Natural killer cell (primary cell): ENCODE measurements around the gene MYO7B. TPM values are rescaled to one million over a fixed set of nuclear protein-coding genes. Genes with fewer than 3 reads are reported as not detected.

Experiments used
- ATAC-seq, 3 donors: fragments of 150-1000 bp in 2 of 3; fragments of 200-7000 bp in 1 of 3; cut with Tn5 transposase; 1 replicate in 1 of 3; 2 replicates in 2 of 3; pipeline ENCODE4 v1.10.0; 2021; ENCODE audit warnings: mild to moderate bottlenecking in 2 of 3, moderate library complexity in 2 of 3
- DNase-seq, 2 donors: peaks; one replicate each; pipeline versions ENCODE4 v3.0.0 to v3.0.0-alpha.2; 2013 to 2021; ENCODE audit warnings: mixed read lengths in 1 of 2
- H3K27ac ChIP-seq: one replicate; pipeline ENCODE4 v1.5.1; 2013; ENCODE audit warnings: mild to moderate bottlenecking, low read length
- H3K27me3 ChIP-seq: one replicate; pipeline ENCODE4 v1.6.1; 2013; ENCODE audit warnings: low read length; ENCODE audit not compliant: control insufficient read depth, insufficient read depth
- H3K36me3 ChIP-seq: one replicate; pipeline ENCODE4 v1.6.1; 2013; ENCODE audit warnings: low read length; ENCODE audit not compliant: control insufficient read depth, insufficient read depth
- H3K4me1 ChIP-seq: one replicate; pipeline ENCODE4 v1.6.1; 2013; ENCODE audit warnings: low read length; ENCODE audit not compliant: control insufficient read depth, insufficient read depth
- H3K4me3 ChIP-seq: one replicate; pipeline ENCODE4 v1.5.1; 2013; ENCODE audit warnings: low read length
- H3K9me3 ChIP-seq: one replicate; pipeline ENCODE4 v1.6.1; 2013; ENCODE audit warnings: low read length; ENCODE audit not compliant: control insufficient read depth, insufficient read depth
- H3K27ac Mint-ChIP-seq, 2 donors: one replicate each; pipeline ENCODE4 v1.8.0; 2022; ENCODE audit warnings: mild to moderate bottlenecking in 2 of 2, mixed read lengths in 2 of 2, moderate library complexity in 1 of 2
- H3K27me3 Mint-ChIP-seq, 2 donors: one replicate each; pipeline ENCODE4 v1.8.0; 2022; ENCODE audit warnings: low read depth in 2 of 2, mixed read lengths in 2 of 2
- H3K36me3 Mint-ChIP-seq: one replicate; pipeline ENCODE4 v1.8.0; 2022; ENCODE audit warnings: mixed read lengths
- H3K4me1 Mint-ChIP-seq, 2 donors: one replicate each; pipeline ENCODE4 v1.8.0; 2022; ENCODE audit warnings: mixed read lengths in 2 of 2
- H3K4me3 Mint-ChIP-seq: one replicate; pipeline ENCODE4 v1.8.0; 2022; ENCODE audit warnings: mild to moderate bottlenecking, moderate library complexity, mixed read lengths
- H3K9me3 Mint-ChIP-seq, 2 donors: one replicate each; pipeline ENCODE4 v1.8.0; 2022; ENCODE audit warnings: mixed read lengths in 2 of 2
- CTCF ChIP-seq: fragments of 200-600 bp; IDR thresholded peaks from one replicate; pipeline ENCODE4 v1.8.0; 2022; ENCODE audit warnings: antibody characterized with exemption
- WGBS: methylation state at CpG from one replicate; pipeline ENCODE4 v1.1.7; 2013; ENCODE audit warnings: missing lambda C conversion rate; ENCODE audit not compliant: insufficient coverage; 5-methylcytosine and 5-hydroxymethylcytosine counted together
- intact Hi-C: fragments of 100-400 bp; cut with micrococcal nuclease; formaldehyde crosslinking; loops from one replicate; pipeline ENCODE4 v1.14.2; 2022
- total RNA-seq, 4 donors: library from RNA; stranded (reverse); fragments of 120-200 nt in 1 of 4; gene quantifications; one replicate each; pipeline versions ENCODE4 v1.2.3 to v1.2.4, GENCODE V29; 2013 to 2022

Gene MYO7B
- total RNA-seq, 3 donors from 2014 or later (not counting 1 experiment from before 2014, with no cell fraction given): 0.14 to 0.45 (median 0.25) TPM

DNA sequence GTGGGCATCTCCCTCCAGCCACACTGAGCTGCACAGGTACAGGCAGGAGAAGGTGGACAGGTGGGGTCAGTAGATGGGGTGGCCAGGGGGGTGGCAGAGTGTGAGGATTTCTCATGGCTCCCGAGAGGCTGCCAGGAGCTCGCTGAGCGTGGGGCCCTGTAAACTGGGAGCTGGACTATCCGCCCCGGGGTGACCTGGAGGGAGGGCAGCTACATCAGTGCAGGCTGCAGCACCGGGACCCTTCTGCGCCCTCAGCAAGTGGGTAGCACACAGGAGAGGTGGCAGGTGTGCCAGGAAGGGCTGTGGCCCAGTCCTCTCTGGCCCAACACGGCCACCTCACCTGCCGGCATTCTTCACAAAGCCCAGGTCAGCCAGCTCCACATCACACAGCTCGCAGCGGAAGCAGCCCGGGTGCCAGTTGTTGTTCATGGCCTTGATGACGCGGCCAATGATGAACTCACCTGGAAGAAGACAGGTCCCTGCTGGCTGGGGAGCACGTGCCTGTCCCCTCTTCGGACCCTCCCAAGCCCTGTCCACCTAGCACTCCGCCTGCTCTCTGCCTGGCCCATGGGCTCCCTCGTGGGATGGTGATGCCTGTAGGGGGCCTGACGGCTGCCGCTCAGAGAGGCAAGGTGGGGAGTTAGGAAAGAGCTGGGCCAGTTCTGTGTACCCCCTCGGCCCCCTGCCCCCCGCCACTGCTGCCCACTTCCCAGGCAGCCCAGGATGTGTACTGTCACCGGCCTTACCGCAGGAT is 118.8 kb downstream of the MYO7B start:
- Mint-ChIP-seq H3K4me3 (no peak overlapping the region), H3K27ac (no peak overlapping the region), H3K36me3 (no peaks in the 10 kb centered on the region), H3K9me3 (no peaks in the 10 kb centered on the region), H3K4me1 (no peaks in the 10 kb centered on the region), H3K27me3 (peaks cover 0 to 4% of the 10 kb centered on the region in 2 donors)
- Histone ChIP-seq H3K36me3 (no peaks in the 10 kb centered on the region), H3K4me1 (peaks cover 8% of the 10 kb centered on the region), H3K9me3 (no peaks in the 10 kb centered on the region), H3K27me3 (no peaks in the 10 kb centered on the region), H3K27ac (no peak overlapping the region), H3K4me3 (no peak overlapping the region)
- ATAC-seq (no peak), DNase-seq (no peak)
- no peak for TF ChIP-seq CTCF
- WGBS: 93% methylated on average over 24 of the region's 24 CpGs
- intact Hi-C loops: no loop called here

GRCh38 chr2:127654838-127655175 is 119.3 kb downstream of the MYO7B start:
- no peak for ATAC-seq
- peaks cover 0 to 1% of the 10 kb centered on the region in 2 donors for H3K4me1 Mint-ChIP-seq
- no peak overlapping the region for H3K4me3 Mint-ChIP-seq
- H3K27me3 Mint-ChIP-seq: peaks cover 0 to 4% of the 10 kb centered on the region in 2 donors
- no peaks in the 10 kb centered on the region for H3K9me3 ChIP-seq
- no peak for TF ChIP-seq CTCF
- H3K27ac ChIP-seq: no peak overlapping the region
- no peak for DNase-seq
- H3K27me3 ChIP-seq: no peaks in the 10 kb centered on the region
- no peaks in the 10 kb centered on the region for H3K36me3 ChIP-seq
- no peaks in the 10 kb centered on the region for H3K9me3 Mint-ChIP-seq
- H3K36me3 Mint-ChIP-seq: no peaks in the 10 kb centered on the region
- H3K27ac Mint-ChIP-seq: no peak overlapping the region
- no peak overlapping the region for H3K4me3 ChIP-seq
- H3K4me1 ChIP-seq: peaks cover 2% of the 10 kb centered on the region
- intact Hi-C loops: no loop called here
- WGBS: 95% methylated on average over 8 of the region's 8 CpGs

GRCh38 chr2:127655209-127656073 is 120.0 kb downstream of the MYO7B start:
- Mint-ChIP-seq H3K27ac (no peak overlapping the region), H3K9me3 (no peaks in the 10 kb centered on the region), H3K4me3 (no peak overlapping the region), H3K4me1 (peaks cover 0 to 3% of the 10 kb centered on the region in 2 donors), H3K27me3 (peaks cover 0 to 4% of the 10 kb centered on the region in 2 donors), H3K36me3 (no peaks in the 10 kb centered on the region)
- Histone ChIP-seq H3K9me3 (no peaks in the 10 kb centered on the region), H3K36me3 (no peaks in the 10 kb centered on the region), H3K27ac (no peak overlapping the region), H3K27me3 (no peaks in the 10 kb centered on the region), H3K4me1 (no peaks in the 10 kb centered on the region), H3K4me3 (no peak overlapping the region)
- 87% methylated on average over 15 of the region's 16 CpGs for WGBS
- no peak for TF ChIP-seq CTCF
- no peak for ATAC-seq
- DNase-seq: no peak
- intact Hi-C loops: no loop called here
